GM18951 (cell line): ENCODE data around the gene BHLHA15.
"Not testable (repeated sequence)": the region's sequence is repeated elsewhere in the genome, so short reads cannot be mapped to it uniquely, and the experiment has no call there.

ENCODE experiments used
- POLR2A ChIP-seq: IDR thresholded peaks from 4 replicates; pipeline ENCODE4 v1.6.1; 2011; ENCODE audit warnings: mild to moderate bottlenecking; ENCODE audit not compliant: insufficient read length, insufficient read depth; ENCODE audit errors: extremely low read depth
- in situ Hi-C: fragments of 300-500 bp; cut with MboI; formaldehyde crosslinking; loops from one replicate; pipeline ENCODE4 v1.12.0; 2022; ENCODE audit warnings: low sequenced_read_pairs, mixed read lengths, inconsistent platforms; ENCODE audit not compliant: unreplicated experiment

Gene BHLHA15

GRCh38 chr7:98216941-98217622 is 5.8 kb downstream of the BHLHA15 start:
- TF ChIP-seq POLR2A = no peak
- in situ Hi-C loops = no loop called here

DNA sequence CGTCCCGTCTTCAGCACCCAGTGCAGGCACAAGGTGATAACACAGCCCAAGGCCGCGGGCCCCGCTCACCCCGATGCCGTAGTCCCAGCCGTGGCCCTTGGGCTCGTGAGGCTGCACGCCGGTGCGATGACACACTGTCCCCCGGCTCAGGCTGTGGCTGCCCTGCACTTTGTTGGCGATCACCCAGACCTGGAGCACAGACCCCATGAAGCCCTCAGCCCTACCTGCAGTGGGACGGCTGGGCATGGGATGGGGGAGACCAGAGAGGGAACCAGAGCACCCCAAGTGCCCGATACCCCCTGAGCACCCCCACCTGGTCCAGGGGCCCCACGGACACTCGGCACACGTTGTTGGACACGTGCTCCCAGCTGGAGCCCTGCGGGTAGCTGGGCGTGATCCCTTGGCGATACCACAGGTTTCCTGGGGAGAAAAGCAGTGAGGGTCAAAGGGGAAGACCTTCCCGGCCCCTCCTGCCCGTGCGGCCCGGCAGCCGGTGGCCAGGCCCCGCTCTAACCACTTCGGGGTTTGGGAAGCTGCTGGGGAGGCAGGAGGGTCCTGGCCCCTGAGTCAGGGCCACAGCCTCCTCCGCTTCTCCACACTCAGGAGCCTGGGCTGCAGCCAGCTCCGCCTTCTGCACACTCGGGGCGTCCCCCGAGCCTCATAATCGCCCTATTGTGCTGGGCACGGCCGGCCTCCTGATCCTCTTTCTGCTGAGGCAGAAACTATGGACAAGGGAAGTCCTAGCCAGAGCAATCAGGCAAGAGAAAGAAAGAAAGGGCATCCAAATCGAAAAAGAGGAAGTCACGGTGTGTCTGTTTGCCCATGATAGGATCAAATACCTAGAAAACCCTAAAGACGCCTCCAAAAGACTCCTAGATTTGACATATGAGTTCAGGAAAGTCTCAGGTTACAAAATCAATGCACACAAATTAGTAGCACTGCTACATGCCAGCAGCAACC is 6.7 kb downstream of the BHLHA15 start:
- in situ Hi-C loops = no loop called here
- TF ChIP-seq POLR2A = no peak

GRCh38 chr7:98219382-98219781 is 8.1 kb downstream of the BHLHA15 start:
- in situ Hi-C loops = not testable (repeated sequence)

GRCh38 chr7:98221611-98222532 is 10.6 kb downstream of the BHLHA15 start:
- in situ Hi-C loops = no loop called here
- no peak for TF ChIP-seq POLR2A

- TF ChIP-seq POLR2A = no peak
- in situ Hi-C loops = no loop called here
Observed at GRCh38 chr7:98222533-98223195, 11.4 kb downstream of the BHLHA15 start.

GRCh38 chr7:98223351-98223897 is 12.2 kb downstream of the BHLHA15 start:
- in situ Hi-C loops = no loop called here
- no peak for TF ChIP-seq POLR2A

GRCh38 chr7:98223898-98224700 is 12.9 kb downstream of the BHLHA15 start:
- in situ Hi-C loops = no loop called here
- no peak for TF ChIP-seq POLR2A

DNA sequence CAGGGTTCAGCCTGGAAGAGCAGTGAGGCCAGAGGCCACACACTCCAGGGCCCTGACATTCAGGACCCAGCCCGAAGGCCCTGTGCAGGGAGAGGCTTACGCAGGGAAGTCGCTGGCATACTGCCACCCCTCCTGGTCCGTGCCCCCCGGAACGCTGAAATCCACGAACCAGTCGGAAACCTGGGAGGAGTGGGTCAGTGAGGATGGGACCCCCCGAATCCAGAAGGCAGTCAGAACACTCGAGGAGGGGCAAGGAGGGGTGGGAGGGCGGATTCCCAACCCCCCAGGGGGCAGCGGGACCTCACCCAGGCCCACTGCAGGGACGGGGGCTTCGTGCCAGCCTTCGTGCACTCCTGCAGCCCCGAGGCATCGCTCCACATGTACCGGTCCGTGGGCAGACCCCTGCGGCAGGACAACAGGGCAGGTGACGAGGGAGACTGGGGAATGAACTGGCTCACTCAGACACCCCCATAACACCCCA is 13.5 kb downstream of the BHLHA15 start:
- TF ChIP-seq POLR2A = no peak
- in situ Hi-C loops = no loop called here

DNA sequence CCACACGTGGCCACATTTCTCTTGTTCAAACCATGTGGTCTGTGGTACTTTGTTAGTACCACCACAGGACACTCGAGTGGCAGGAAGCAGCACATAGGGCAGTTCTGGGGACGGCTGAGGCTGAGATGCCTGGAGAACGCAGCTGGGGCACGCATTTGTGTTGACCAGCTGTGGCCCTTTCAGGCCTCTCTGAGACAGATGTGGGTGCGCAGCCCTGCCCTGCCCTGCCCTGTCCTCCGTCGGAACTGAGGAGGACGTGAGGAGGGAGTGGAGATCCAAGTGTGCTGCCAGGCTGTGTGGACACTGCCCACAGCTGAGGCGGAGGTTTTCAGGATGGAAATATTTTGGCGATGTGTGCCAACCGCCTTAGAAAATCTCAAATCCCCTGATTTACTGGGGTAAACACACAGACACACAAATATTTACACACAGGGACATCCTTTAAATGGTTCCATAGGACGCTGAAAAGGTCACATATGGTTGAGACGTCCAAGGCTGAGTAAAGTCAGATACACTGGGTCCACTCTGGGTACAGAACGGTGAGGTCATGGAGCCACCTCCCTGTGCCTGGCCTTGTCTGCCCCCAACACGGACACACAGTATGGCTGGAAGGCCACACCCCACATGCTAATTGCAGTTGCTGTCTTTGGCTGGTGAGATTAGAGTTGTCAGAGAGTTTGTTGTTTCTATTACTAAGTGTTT is 14.8 kb downstream of the BHLHA15 start:
- in situ Hi-C loops = no loop called here

DNA sequence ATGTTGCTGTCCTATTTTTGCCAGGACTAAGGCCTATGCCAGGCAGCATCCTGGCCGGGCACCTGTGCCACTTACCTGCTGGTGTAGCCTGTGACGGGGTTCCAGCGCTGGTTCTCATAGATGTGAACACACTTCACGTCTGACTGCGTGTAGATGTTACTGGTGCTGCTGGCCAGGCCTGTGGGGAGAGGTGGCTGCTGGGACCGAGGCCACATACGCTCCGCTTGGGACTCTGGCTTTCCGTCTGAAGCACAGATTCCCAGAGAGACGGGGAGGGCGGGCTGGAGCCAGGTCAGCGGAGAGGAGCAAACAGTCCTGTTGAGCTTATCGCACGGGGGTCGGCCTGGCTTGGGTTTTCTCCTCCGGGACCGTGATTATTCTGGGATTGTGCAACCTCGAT is 16.7 kb downstream of the BHLHA15 start:
- in situ Hi-C loops = no loop called here
- no peak for TF ChIP-seq POLR2A

More for the DNA sequence above, 14.8 kb downstream of the BHLHA15 start:
- TF ChIP-seq POLR2A = no peak

DNA sequence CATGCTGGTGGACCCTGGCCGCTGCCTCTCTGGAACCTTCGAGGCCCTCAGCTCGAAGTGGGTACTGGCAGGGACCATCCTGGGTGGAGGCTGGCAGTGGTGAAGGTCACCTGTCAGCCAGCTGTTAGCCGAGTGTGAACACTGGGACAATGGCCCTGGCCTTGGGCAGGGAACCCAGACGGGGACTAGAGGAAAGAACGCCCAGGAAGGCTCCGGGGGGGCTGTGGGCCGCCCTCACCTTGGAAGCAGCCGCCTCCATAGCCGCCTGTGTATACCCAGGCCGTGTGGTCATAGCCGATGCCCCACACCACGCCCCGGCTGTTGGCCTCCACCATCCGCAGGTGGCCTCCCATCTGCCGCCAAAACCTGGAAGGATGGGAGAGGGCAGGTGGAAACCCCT is 17.6 kb downstream of the BHLHA15 start:
- in situ Hi-C loops = no loop called here
- TF ChIP-seq POLR2A = no peak
